ENCODE data around the gene PRICKLE3.

PRICKLE3 gene

GRCh38 chrX:49204709-49205108 lies 18.5 kb upstream of the PRICKLE3 start:
- DNase-seq, result no peak

- DNase-seq, result no peak
These were observed 17.8 kb upstream of the PRICKLE3 start for GRCh38 chrX:49204017-49204416.

GRCh38 chrX:49203536-49203935 lies 17.4 kb upstream of the PRICKLE3 start:
- DNase-seq, result no peak

GRCh38 chrX:49202022-49202421 lies 15.8 kb upstream of the PRICKLE3 start:
- DNase-seq, result peak; percentile 42

GRCh38 chrX:49199906-49200771 lies 14.0 kb upstream of the PRICKLE3 start, which contains the start of gene SYP:
Gene SYP (minus strand): TSS chrX:49200193. CDS start chrX:49200186, 7 bp downstream.
- DNase-seq, result peak; percentile 71

GRCh38 chrX:49199315-49199595 lies 13.1 kb upstream of the PRICKLE3 start:
- no peak for DNase-seq

- no peak for DNase-seq
These were observed 12.6 kb upstream of the PRICKLE3 start for GRCh38 chrX:49198540-49199314.

- DNase-seq, result no peak
These were observed 11.4 kb upstream of the PRICKLE3 start for GRCh38 chrX:49197543-49198087.

GRCh38 chrX:49193542-49193964 lies 7.4 kb upstream of the PRICKLE3 start:
- DNase-seq, result no peak

- no peak for DNase-seq
These were observed 6.7 kb upstream of the PRICKLE3 start for GRCh38 chrX:49192722-49193328.

GRCh38 chrX:49191574-49192011 lies 5.4 kb upstream of the PRICKLE3 start:
- no peak for DNase-seq

GRCh38 chrX:49190821-49191573 lies 4.8 kb upstream of the PRICKLE3 start:
- DNase-seq, result peak; percentile 94

- no peak for DNase-seq
These were observed 3.4 kb upstream of the PRICKLE3 start for GRCh38 chrX:49189606-49190005.

GRCh38 chrX:49188468-49189076 lies 2.4 kb upstream of the PRICKLE3 start:
- no peak for DNase-seq

GRCh38 chrX:49187526-49187925 lies 1.4 kb upstream of the PRICKLE3 start:
- DNase-seq, result no peak

GRCh38 chrX:49187028-49187394 lies 838 bp upstream of the PRICKLE3 start:
- DNase-seq, result no peak

GRCh38 chrX:49184294-49185281 lies 1.6 kb downstream of the PRICKLE3 start:
- peak; percentile 78 for DNase-seq

GRCh38 chrX:49183701-49184281 lies 2.4 kb downstream of the PRICKLE3 start:
- DNase-seq, result no peak

GRCh38 chrX:49179358-49179757 lies 6.8 kb downstream of the PRICKLE3 start:
- DNase-seq, result no peak

GRCh38 chrX:49178537-49178936 lies 7.6 kb downstream of the PRICKLE3 start:
- no peak for DNase-seq

Measured in NCI-H774 (cell line).